Mucosa of descending colon (tissue), 3 donors: ENCODE measurements around the gene SRSF3. TPM values are rescaled to one million over a fixed set of nuclear protein-coding genes. Genes with fewer than 3 reads are reported as not detected.
A peak's percentile ranks its signal among the peaks of the same experiment; 100 is the strongest.

Experiments used
- ATAC-seq: fragments of 200-7000 bp; cut with Tn5 transposase; one replicate; pipeline ENCODE4 v1.9.1; 2020; ENCODE audit warnings: mild to moderate bottlenecking, moderate library complexity
- DNase-seq, 3 donors: peaks; one replicate each; pipeline ENCODE4 v3.0.0-alpha.2; 2020
- H3K36me3 ChIP-seq: fragments of 200-600 bp; one replicate; pipeline ENCODE4 v1.8.0; 2021; ENCODE audit warnings: low read depth, mild to moderate bottlenecking
- H3K4me1 ChIP-seq: fragments of 200-600 bp; one replicate; pipeline ENCODE4 v1.8.0; 2021; ENCODE audit warnings: low read depth, mild to moderate bottlenecking
- H3K4me3 ChIP-seq: fragments of 200-600 bp; one replicate; pipeline ENCODE4 v1.8.0; 2021; ENCODE audit warnings: mild to moderate bottlenecking
- H3K9me3 ChIP-seq: fragments of 200-600 bp; one replicate; pipeline ENCODE4 v1.8.0; 2021; ENCODE audit warnings: mild to moderate bottlenecking
- intact Hi-C, 2 donors: fragments of 100-400 bp; cut with DNase I in 1 of 2; cut with micrococcal nuclease in 1 of 2; formaldehyde crosslinking; loops; one replicate each; pipeline versions ENCODE4 v1.11.0 to v1.11.1; 2022; cut with DNase I, micrococcal nuclease
- total RNA-seq, 3 donors: library from RNA; stranded (reverse); fragmentation: NEBNext Ultra II Directional in 2 of 3; extraction: Animal tissue kit (Norgen Biotek cat#: 25700) in 2 of 3; gene quantifications; one replicate each; pipeline versions ENCODE4 v1.2.1 to v1.2.4, GENCODE V29; 2021 to 2023
- TF ChIP-seq, protein P1 (sequence below): fragments of 200-600 bp; IDR thresholded peaks from one replicate; pipeline ENCODE4 v1.8.0; 2022; ENCODE audit warnings: antibody characterized with exemption, mild to moderate bottlenecking
- donor health status: DM: no; HTN: no; CAD: no; lungs with moderate emphysema.
- donor health status: DM: no; HTN: no; CAD: no.
- donor health status: DM: no; HTN: yes; CAD: no.

The SRSF3 gene
- total RNA-seq, 3 donors from 2014 or later = 176 to 243 (median 229) TPM

DNA sequence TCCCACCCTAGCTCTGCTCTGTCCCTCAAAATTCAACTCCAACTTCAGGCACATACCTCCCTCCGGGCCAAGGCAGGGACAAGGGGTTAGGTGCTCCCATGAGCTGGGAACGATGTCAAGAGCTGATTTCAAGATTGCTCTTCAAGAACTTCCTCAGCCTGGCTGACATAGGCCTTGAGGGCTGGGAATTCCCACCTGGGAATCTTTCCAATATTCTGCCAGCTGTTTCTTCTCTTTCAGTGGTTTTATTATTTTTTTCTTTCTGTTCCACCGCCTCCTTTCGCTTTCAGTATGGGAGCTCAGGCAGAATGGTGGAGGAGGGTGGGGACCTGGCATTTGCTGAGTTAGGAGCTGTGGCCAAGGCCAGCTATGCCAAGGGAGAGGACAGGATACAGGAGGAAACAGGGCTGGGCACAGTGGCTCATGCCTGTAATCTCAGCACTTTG is 33.7 kb downstream of the SRSF3 start:
- TF ChIP-seq, protein P1, sequence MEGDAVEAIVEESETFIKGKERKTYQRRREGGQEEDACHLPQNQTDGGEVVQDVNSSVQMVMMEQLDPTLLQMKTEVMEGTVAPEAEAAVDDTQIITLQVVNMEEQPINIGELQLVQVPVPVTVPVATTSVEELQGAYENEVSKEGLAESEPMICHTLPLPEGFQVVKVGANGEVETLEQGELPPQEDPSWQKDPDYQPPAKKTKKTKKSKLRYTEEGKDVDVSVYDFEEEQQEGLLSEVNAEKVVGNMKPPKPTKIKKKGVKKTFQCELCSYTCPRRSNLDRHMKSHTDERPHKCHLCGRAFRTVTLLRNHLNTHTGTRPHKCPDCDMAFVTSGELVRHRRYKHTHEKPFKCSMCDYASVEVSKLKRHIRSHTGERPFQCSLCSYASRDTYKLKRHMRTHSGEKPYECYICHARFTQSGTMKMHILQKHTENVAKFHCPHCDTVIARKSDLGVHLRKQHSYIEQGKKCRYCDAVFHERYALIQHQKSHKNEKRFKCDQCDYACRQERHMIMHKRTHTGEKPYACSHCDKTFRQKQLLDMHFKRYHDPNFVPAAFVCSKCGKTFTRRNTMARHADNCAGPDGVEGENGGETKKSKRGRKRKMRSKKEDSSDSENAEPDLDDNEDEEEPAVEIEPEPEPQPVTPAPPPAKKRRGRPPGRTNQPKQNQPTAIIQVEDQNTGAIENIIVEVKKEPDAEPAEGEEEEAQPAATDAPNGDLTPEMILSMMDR = no peak
- peaks cover 38% of the 10 kb centered on the region for H3K4me1 ChIP-seq
- H3K9me3 ChIP-seq = no peaks in the 10 kb centered on the region
- peak; percentile 81 to 84 (median 83) for DNase-seq
- H3K4me3 ChIP-seq = no peak overlapping the region
- ATAC-seq = peak; percentile 77
- intact Hi-C loops = loop anchor here in 1 of 2 donors (10.0 kb wide), 1 partner anchor 137 kb away; no protein-coding TSS in a partner anchor
- no peaks in the 10 kb centered on the region for H3K36me3 ChIP-seq

GRCh38 chr6:36629784-36630183 is 35.6 kb downstream of the SRSF3 start:
- H3K4me3 ChIP-seq = no peak overlapping the region
- DNase-seq (peak in 1 of 3 donors; percentile 15), ATAC-seq (no peak)
- peaks cover 33% of the 10 kb centered on the region for H3K4me1 ChIP-seq
- no peaks in the 10 kb centered on the region for H3K9me3 ChIP-seq
- H3K36me3 ChIP-seq = no peaks in the 10 kb centered on the region
- intact Hi-C loops = loop anchor here in 1 of 2 donors (10.0 kb wide), 1 partner anchor 135 kb away; no protein-coding TSS in a partner anchor
- TF ChIP-seq, protein P1 = no peak

DNA sequence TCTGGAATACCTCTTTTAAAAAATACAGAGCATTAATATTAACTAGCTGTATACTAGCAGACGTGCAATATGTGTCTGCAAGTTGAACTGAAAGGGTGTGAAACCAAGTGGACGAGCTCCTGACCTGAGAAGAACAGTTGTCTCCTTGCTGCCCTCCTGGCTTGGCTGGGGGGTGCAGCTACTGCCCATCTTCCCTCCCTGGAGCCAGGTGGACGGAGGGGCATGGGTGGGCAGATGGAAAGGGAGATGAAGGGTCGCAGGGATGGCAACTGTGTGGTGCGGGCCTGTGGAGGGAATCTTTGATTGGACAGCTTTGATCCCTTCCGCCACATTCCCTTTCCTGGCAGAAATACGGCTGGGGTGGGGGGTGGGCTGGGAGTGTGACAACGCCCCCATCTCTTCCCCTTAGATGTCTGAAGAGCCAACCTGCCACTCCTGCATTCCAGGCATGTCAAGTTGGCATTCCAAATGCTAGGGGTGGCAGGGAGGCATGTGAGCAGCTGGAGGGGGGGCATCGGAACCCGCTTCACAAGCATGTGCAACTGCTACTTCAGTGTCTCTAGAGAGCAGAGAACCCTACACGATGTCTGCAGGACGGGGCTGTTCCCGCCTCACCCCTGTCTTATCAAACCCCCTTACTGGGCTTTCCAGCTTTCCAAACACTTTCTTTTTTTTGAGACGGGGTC is 37.3 kb downstream of the SRSF3 start:
- ATAC-seq = no peak
- DNase-seq = peak in 1 of 3 donors; percentile 26
- TF ChIP-seq, protein P1 = no peak
- Histone ChIP-seq H3K9me3 (no peaks in the 10 kb centered on the region), H3K4me3 (no peak overlapping the region), H3K36me3 (no peaks in the 10 kb centered on the region), H3K4me1 (peaks cover 26% of the 10 kb centered on the region)
- intact Hi-C loops = no loop called here

DNA sequence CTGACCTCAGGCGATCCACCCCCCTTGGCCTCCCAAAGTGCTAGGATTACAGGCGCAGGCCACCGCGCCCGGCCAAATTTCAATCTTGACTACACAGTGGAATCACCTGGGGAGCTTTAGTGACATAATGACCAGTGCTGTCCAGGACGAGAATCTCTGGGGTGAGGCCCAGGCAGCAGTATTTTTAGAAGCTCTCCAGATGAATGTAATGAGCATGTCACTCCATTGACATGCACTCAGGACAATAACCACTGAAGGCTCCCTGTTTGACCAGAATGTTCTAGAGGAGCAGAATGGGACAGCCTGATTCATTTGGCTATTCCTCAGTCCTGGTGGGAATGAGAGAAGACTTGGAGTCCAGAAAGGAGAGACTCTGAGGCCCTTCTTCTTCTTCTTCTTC is 39.2 kb downstream of the SRSF3 start:
- intact Hi-C loops = no loop called here
- ATAC-seq = peak; percentile 6
- H3K9me3 ChIP-seq = no peaks in the 10 kb centered on the region
- peak in 1 of 3 donors; percentile 35 for DNase-seq
- TF ChIP-seq, protein P1 = no peak
- peaks cover 17% of the 10 kb centered on the region for H3K4me1 ChIP-seq
- H3K36me3 ChIP-seq = no peaks in the 10 kb centered on the region
- no peak overlapping the region for H3K4me3 ChIP-seq

- no peaks in the 10 kb centered on the region for H3K36me3 ChIP-seq
- H3K9me3 ChIP-seq = no peaks in the 10 kb centered on the region
- intact Hi-C loops = no loop called here
- H3K4me1 ChIP-seq = peaks cover 13% of the 10 kb centered on the region
- ATAC-seq (peak; percentile 92), DNase-seq (peak; percentile 79 to 83 (median 81))
- no peak overlapping the region for H3K4me3 ChIP-seq
- TF ChIP-seq, protein P1 = no peak
These were observed 39.8 kb downstream of the SRSF3 start for GRCh38 chr6:36633915-36634314.
